Adipocyte (in vitro differentiated cells): ENCODE results near the gene GJA9.
A peak's percentile ranks its signal among the peaks of the same experiment; 100 is the strongest.
"Not testable (repeated sequence)": the region's sequence is repeated elsewhere in the genome, so short reads cannot be mapped to it uniquely, and the experiment has no call there.

Source experiments
- DNase-seq: peaks from one replicate; pipeline ENCODE4 v3.0.0-alpha.2; 2015; ENCODE audit warnings: low read depth
- H3K27me3 ChIP-seq: replicated peaks from 2 replicates; pipeline ENCODE4 v1.7.0; 2013; ENCODE audit warnings: mild to moderate bottlenecking, low read length, moderate library complexity; ENCODE audit not compliant: control insufficient read depth, insufficient read depth
- H3K36me3 ChIP-seq: 2 replicates; pipeline ENCODE4 v1.7.0; 2013; ENCODE audit warnings: low read length, mild to moderate bottlenecking, moderate library complexity; ENCODE audit not compliant: control insufficient read depth, insufficient read depth, severe bottlenecking
- H3K4me1 ChIP-seq: 2 replicates; pipeline ENCODE4 v1.7.0; 2013; ENCODE audit warnings: mild to moderate bottlenecking, low read length, moderate library complexity; ENCODE audit not compliant: control insufficient read depth, insufficient read depth
- H3K4me3 ChIP-seq: 2 replicates; pipeline ENCODE4 v1.7.0; 2013; ENCODE audit warnings: mild to moderate bottlenecking, low read length, moderate library complexity
- H3K9ac ChIP-seq: 2 replicates; pipeline ENCODE4 v1.7.0; 2013; ENCODE audit warnings: mild to moderate bottlenecking, low read length, moderate library complexity
- H3K9me3 ChIP-seq: 2 replicates; pipeline ENCODE4 v1.7.0; 2013; ENCODE audit warnings: mild to moderate bottlenecking, low read length, moderate library complexity; ENCODE audit not compliant: control insufficient read depth

Gene GJA9

DNA sequence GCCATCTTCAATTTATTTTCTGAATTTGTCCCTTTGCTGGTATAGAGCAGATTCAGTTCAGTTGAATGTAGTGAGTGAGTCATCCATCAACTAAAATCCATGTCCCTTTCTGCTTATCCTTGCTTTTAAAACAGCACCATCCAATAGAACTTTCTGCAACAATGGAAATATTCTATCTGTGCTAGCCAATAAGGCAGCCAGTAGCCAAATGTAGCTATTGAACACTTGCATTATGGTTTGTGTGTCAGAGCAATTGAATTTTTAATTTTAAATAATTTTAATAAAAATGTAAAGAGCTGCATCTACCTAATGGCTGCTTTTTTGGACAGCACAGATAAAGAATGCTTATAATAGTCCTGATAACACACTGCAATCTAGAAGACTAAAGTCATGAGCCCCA lies at the start of gene GJA9:
GJA9 (minus strand) TSS at position 101 of the 400 bp plus-strand sequence. CDS start 5,489 bp downstream, outside the sequence.
- Histone ChIP-seq H3K36me3 (peaks cover 2% of the 10 kb centered on the region), H3K4me1 (no peaks in the 10 kb centered on the region), H3K9me3 (no peaks in the 10 kb centered on the region), H3K4me3 (no peak within 1 kb of the TSS), H3K9ac (no peak within 1 kb of the TSS), H3K27me3 (no peaks in the 10 kb centered on the region)
- no peak for DNase-seq

DNA sequence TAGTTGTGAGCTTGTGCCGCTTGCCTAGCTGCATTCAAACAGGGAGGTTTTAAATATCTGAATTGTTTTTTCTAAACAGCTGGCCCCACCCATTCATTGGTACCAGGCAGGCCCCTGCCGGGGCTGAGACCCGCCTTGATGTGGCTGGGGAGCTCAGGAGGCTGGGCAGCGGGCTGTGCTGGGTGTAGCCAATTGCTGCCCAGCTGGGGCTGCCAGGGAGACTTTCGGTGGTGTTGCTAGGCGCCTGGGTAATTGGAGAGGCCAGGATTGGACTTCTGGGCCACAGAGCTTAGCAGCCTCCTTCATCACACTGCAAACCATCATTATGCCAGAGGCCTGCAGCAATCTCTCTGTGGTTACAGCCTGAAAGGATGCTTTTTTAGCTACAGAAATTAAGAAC lies 48.1 kb upstream of the GJA9 start:
- no peaks in the 10 kb centered on the region for H3K27me3 ChIP-seq
- H3K9ac ChIP-seq, result no peak overlapping the region
- H3K9me3 ChIP-seq, result no peaks in the 10 kb centered on the region
- no peaks in the 10 kb centered on the region for H3K4me1 ChIP-seq
- no peaks in the 10 kb centered on the region for H3K36me3 ChIP-seq
- DNase-seq, result peak; percentile 29
- H3K4me3 ChIP-seq, result no peak overlapping the region

DNA sequence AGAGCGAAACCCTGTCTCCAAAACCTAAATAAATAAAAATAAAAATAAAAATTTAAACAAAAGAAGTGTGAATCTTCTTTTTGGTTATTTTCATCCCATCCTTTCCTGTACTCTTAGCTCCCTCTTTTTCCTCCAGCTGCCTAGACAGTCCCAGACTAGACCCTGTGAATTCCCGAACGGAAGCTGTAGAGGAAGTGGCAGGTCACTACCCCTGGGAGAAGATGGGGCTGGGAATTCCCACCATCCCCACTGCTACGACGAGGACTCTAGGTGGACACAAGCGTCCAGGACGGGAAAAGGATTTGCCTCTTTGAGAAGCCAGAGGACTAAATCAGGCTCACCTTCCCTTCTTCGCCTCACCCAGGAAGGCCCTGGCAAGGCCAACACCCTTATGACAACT lies 47.7 kb upstream of the GJA9 start:
- no peaks in the 10 kb centered on the region for H3K9me3 ChIP-seq
- no peak for DNase-seq
- H3K4me3 ChIP-seq, result no peak overlapping the region
- no peaks in the 10 kb centered on the region for H3K27me3 ChIP-seq
- H3K4me1 ChIP-seq, result no peaks in the 10 kb centered on the region
- no peak overlapping the region for H3K9ac ChIP-seq
- H3K36me3 ChIP-seq, result no peaks in the 10 kb centered on the region

DNA sequence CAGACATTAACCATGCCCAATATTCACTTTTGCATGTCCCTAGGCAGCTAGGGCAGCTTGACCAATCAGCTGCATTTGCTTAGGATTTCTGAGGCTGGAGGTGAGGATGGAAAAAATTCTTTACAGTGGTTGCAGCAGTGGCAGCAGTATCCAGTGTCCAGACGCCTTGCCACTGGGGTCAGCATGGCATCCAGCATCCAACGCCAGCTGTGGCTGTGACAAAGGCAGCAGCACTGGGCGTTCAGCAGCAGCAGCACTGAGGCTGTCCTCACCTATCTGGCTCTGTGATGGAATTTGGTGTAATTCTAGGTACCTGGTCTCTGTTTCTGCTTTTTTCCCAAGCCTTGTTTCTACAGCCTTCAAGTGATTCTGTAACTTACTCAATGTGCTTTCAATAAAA lies 44.7 kb upstream of the GJA9 start:
- Histone ChIP-seq H3K4me3 (no peak overlapping the region), H3K36me3 (no peaks in the 10 kb centered on the region), H3K4me1 (no peaks in the 10 kb centered on the region), H3K9ac (no peak overlapping the region), H3K27me3 (no peaks in the 10 kb centered on the region), H3K9me3 (no peaks in the 10 kb centered on the region)
- DNase-seq, result no peak

DNA sequence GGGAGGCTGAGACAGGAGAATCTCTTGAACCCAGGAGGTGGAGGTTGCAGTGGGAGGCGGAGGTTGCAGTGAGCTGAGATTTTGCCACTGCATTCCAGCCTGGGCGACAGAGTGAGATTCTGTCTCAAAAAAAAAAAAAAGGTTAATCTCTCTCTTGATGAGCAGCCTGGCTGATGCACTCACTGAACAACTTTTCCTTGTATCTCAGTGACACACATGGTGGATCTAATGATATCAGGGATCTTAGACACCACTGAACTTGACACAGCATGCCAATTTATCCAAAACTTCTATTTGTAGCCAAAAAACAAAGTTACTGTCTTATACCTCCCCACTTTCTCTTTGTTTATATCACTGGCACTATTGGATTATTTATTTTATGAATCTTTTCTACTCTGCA lies 44.0 kb upstream of the GJA9 start:
- Histone ChIP-seq H3K4me1 (no peaks in the 10 kb centered on the region), H3K9ac (no peak overlapping the region), H3K27me3 (no peaks in the 10 kb centered on the region), H3K9me3 (no peaks in the 10 kb centered on the region), H3K4me3 (no peak overlapping the region), H3K36me3 (no peaks in the 10 kb centered on the region)
- no peak for DNase-seq

DNA sequence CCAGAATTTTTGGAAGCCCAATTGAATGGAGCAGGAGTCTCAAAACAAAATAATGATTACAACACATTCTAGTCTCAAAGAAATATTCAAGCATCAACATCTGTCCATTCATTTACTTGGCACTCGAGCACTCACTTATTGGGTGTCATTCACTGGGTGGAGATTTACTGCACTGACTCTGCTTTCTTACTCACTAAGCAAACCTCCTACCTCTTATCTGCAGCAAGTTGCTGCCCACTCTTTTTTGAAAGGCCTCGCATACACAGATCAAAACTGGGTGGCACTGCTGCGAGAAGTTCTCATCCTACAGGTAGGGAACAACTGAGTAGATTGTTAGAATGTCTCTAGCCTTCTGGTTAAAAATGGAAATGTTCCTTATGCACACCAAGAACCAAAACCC lies 42.2 kb upstream of the GJA9 start:
- DNase-seq, result no peak
- H3K9me3 ChIP-seq, result no peaks in the 10 kb centered on the region
- H3K27me3 ChIP-seq, result no peaks in the 10 kb centered on the region
- no peaks in the 10 kb centered on the region for H3K4me1 ChIP-seq
- H3K4me3 ChIP-seq, result no peak overlapping the region
- H3K36me3 ChIP-seq, result no peaks in the 10 kb centered on the region
- H3K9ac ChIP-seq, result no peak overlapping the region

DNA sequence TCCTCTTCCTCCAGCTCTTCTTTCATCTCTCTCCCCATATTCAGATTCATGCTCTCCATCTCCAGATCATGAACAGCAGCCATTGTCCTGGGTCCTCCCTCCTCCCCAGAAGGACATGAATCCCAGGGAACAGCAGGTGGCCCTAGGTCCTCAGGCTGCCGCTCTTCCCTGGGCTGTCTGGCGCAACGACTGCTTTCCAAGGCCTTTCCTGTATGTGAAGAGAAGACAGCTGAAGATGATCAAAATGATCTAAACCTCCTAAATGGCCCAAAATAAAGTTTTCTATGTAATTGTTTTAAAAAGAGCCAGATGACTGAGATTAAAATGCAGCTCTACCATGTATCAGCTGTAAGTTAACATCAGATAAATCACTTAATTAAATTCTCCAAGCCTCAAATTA lies 37.7 kb upstream of the GJA9 start:
- Histone ChIP-seq H3K9ac (no peak overlapping the region), H3K4me1 (no peaks in the 10 kb centered on the region), H3K9me3 (no peaks in the 10 kb centered on the region), H3K27me3 (no peaks in the 10 kb centered on the region), H3K4me3 (no peak overlapping the region), H3K36me3 (peaks cover 14% of the 10 kb centered on the region)
- DNase-seq, result no peak

DNA sequence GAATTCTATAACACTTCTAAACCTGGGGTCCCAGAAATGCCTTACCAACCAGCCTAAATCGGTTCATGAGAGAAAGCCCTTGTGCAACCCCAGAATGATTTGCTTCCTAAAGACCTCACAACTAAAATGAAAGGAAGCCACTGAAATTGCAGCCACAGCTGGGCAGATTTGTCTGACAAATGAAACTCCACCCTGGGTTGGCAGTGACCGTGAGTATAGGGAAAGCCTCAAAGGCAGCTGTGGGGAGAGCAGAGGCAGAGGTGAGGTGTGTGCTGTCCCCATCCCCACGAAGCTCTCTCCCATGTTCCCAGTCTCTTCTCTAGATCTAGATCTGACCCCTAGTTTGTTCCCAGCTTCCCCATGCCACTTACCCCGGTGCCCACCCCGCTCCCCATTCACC lies 37.2 kb upstream of the GJA9 start:
- no peak overlapping the region for H3K9ac ChIP-seq
- H3K27me3 ChIP-seq, result no peaks in the 10 kb centered on the region
- no peak for DNase-seq
- H3K9me3 ChIP-seq, result no peaks in the 10 kb centered on the region
- H3K36me3 ChIP-seq, result peaks cover 14% of the 10 kb centered on the region
- H3K4me3 ChIP-seq, result no peak overlapping the region
- no peaks in the 10 kb centered on the region for H3K4me1 ChIP-seq

DNA sequence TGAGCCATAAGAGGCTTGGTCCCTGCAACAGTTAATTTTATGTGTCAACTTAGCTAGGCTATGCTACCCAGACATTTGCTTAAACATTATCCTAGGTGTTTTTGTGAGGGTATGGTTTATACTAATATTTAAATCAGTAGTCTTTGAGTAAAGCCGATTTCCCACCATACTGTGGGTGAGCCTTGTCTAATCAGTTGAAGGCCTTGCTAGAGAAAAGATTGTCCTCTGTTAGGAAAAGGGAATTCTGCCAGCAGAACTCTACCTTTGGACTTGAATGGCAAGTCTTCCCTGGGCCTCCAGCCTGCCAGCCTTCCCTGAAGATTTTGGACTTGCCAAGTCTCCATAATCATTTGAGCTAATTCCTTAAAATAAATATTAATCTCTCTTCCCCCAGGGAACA lies 36.4 kb upstream of the GJA9 start:
- Histone ChIP-seq H3K27me3 (no peaks in the 10 kb centered on the region), H3K4me3 (no peak overlapping the region), H3K36me3 (peaks cover 14% of the 10 kb centered on the region), H3K9me3 (no peaks in the 10 kb centered on the region), H3K4me1 (no peaks in the 10 kb centered on the region), H3K9ac (no peak overlapping the region)
- DNase-seq, result no peak

DNA sequence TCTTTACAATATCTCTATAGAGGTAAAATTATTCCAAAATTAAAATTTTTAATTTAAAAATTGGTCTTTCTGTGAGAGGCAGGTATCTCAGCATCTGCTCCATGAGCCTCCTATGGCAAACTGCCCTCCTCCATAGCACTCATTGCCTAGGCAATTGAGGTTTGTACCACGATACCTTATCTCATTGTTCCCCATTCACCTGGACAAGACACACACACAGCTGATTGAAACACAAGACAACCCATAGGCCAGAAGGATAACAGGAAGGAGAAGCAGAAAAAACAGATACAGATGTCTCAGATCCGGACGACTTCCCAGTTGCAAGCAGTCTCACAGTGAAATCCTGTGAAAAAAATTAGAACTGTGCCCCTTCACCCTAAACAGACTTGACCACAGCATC lies 36.0 kb upstream of the GJA9 start:
- Histone ChIP-seq H3K4me1 (no peaks in the 10 kb centered on the region), H3K36me3 (peaks cover 14% of the 10 kb centered on the region), H3K9me3 (no peaks in the 10 kb centered on the region), H3K9ac (no peak overlapping the region), H3K27me3 (no peaks in the 10 kb centered on the region), H3K4me3 (no peak overlapping the region)
- no peak for DNase-seq

DNA sequence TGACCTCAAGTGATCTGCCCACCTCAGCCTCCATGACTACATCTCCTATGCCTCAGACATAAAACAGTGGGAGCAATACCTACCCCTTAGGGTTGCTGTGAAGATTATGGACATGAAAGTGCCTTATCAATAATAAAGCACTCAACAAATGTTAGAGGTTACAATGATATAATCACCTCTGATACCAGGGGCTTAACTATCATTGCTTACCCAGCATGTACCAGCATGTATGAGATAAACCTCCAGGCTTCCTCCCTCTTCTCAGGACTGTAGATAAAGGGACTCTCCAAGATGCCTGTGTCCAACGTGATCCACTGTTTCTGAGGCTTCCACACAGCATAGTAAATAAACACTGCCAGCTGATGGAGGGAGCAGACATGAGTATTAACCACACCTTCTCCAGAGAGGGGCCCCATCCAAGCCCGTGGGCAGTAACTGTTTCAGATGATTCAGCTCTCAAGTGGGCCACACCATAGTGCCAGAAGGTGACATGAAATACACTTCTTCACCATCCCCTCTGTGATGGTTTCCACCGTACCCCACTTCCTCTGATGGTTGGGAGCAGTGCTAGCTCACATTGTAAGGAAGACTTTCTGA lies 34.1 kb upstream of the GJA9 start:
- H3K36me3 ChIP-seq, result peaks cover 14% of the 10 kb centered on the region
- H3K27me3 ChIP-seq, result no peaks in the 10 kb centered on the region
- no peak for DNase-seq
- no peak overlapping the region for H3K9ac ChIP-seq
- no peaks in the 10 kb centered on the region for H3K4me1 ChIP-seq
- H3K4me3 ChIP-seq, result no peak overlapping the region
- no peaks in the 10 kb centered on the region for H3K9me3 ChIP-seq

DNA sequence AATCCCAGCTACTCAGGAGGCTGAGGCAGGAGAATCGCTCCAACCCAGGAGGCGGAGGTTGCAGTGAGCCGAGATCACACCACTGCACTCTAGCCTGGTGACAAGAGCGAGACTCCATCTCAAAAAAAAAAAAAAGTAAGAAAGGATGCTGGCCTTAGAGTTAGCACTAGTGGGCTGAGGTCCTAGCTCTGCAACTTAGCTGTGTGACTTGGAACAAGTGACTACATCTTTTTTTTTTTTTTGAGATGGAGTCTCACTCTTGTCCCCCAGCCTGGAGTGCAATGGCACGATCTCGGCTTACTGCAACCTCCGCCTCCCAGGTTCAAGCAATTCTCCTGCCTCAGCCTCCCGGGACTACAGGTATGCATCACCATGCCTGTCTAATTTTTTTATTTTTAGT lies 33.5 kb upstream of the GJA9 start:
- H3K4me1 ChIP-seq, DNase-seq, H3K9me3 ChIP-seq: not testable (repeated sequence)

More for the DNA sequence above, 33.5 kb upstream of the GJA9 start:
- H3K9ac ChIP-seq, H3K4me3 ChIP-seq, H3K27me3 ChIP-seq: not testable (repeated sequence)
- peaks cover 14% of the 10 kb centered on the region for H3K36me3 ChIP-seq
